DOHH2 (cell line): ENCODE results near the gene PDE7B.

Experiments used
- EZH2phosphoT487 ChIP-seq: fragments of 200-600 bp; sonication (generic); IDR thresholded peaks from 2 replicates; pipeline ENCODE4 v1.6.1; 2017; ENCODE audit warnings: borderline replicate concordance, mild to moderate bottlenecking, antibody characterized with exemption, low read length, moderate library complexity, mixed read lengths
- TF ChIP-seq, protein P1 (sequence below): fragments of 200-600 bp; sonication (generic); IDR thresholded peaks from one replicate; pipeline ENCODE4 v1.5.1; 2014; ENCODE audit warnings: antibody characterized with exemption, mild to moderate bottlenecking, low read depth, low read length; ENCODE audit not compliant: poor library complexity, severe bottlenecking

GRCh38 chr6:135921188-135921587, 69.7 kb downstream of the PDE7B start:
- TF ChIP-seq, protein P1, sequence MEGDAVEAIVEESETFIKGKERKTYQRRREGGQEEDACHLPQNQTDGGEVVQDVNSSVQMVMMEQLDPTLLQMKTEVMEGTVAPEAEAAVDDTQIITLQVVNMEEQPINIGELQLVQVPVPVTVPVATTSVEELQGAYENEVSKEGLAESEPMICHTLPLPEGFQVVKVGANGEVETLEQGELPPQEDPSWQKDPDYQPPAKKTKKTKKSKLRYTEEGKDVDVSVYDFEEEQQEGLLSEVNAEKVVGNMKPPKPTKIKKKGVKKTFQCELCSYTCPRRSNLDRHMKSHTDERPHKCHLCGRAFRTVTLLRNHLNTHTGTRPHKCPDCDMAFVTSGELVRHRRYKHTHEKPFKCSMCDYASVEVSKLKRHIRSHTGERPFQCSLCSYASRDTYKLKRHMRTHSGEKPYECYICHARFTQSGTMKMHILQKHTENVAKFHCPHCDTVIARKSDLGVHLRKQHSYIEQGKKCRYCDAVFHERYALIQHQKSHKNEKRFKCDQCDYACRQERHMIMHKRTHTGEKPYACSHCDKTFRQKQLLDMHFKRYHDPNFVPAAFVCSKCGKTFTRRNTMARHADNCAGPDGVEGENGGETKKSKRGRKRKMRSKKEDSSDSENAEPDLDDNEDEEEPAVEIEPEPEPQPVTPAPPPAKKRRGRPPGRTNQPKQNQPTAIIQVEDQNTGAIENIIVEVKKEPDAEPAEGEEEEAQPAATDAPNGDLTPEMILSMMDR: no peak
- no peak for TF ChIP-seq EZH2phosphoT487
